ENCODE measurements around the gene AFF2.

The AFF2 gene

DNA sequence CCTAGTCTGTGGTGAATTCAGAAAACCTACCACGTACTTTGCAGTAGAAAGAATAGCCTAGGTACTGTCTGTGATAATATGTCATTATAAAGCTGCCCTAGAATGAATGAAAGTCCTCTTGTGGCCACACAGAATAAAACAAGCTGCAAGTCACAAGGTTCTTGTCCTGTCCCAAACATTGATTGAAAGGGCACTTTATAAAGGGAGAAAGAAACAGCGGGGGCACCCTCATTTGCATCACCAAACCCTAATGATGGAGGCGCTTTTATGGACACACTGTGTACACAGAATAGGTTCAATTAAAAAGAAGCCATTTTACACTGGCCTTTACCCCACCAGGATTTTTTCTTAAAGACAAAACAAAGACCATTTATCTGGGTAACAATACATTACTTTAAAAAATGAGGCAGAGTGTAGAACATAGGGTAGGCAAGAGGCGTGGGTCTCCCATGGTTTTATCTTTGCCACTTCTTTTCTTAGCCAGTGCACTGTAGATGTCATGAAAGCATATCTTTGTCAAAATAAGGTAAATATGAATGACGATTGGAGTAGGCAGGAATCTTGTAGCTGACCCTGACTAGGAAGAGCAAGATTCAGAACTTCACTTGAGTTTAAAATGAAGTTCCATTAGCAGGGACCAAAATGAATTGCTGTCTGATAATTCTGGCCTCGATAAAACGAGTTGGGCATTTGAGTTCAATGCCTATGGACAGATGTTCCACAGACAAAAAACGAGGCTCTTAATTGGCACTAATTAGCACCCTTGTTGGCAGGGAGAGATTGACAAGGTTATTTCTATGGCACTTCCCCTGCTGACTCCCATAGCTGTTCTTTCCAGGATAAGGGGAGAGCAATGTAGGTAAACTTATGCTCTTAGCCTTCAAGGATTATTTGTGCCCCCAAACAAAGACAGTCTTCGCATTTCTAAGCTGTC is 365.1 kb downstream of the AFF2 start:
- peaks cover 17% of the 10 kb centered on the region for H3K27me3 ChIP-seq (replicated peaks; ENCODE audit: control insufficient read depth, insufficient read depth, low read length)
- no peaks in the 10 kb centered on the region for H3K4me1 ChIP-seq (ENCODE audit: control insufficient read depth, insufficient read depth, low read length)
- H3K4me3 ChIP-seq (ENCODE audit: low read length): no peak overlapping the region
- H3K9ac ChIP-seq (ENCODE audit: low read length): no peak overlapping the region
- no peaks in the 10 kb centered on the region for H3K36me3 ChIP-seq (ENCODE audit: control insufficient read depth, insufficient read depth, low read length, severe bottlenecking)
- no peak for DNase-seq (ENCODE audit: low read depth)
- H3K9me3 ChIP-seq (ENCODE audit: control insufficient read depth, low read length): no peaks in the 10 kb centered on the region

DNA sequence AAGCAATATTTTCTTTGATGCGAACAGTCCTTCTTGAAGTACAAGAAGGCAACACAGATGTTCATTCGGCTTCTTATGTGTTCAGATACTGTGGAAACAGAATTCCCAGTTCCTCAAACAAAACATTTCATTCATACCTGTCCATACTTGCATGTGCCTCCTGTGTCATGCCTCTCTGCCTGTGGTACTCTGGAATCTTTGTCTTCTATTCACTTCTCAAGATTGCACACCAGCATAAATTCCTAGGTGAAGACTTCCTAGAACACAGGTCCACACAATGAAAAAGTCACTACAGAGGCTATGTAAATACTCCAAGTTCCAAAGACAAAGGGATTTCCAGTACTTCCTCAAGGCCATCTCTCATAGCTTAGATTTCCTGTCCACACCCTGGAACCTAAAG is 367.2 kb downstream of the AFF2 start:
- Histone ChIP-seq H3K4me3 (ENCODE audit: low read length) (no peak overlapping the region), H3K9me3 (ENCODE audit: control insufficient read depth, low read length) (no peaks in the 10 kb centered on the region), H3K9ac (ENCODE audit: low read length) (no peak overlapping the region), H3K4me1 (ENCODE audit: control insufficient read depth, insufficient read depth, low read length) (peaks cover 9% of the 10 kb centered on the region), H3K27me3 (replicated peaks; ENCODE audit: control insufficient read depth, insufficient read depth, low read length) (peaks cover 17% of the 10 kb centered on the region), H3K36me3 (ENCODE audit: control insufficient read depth, insufficient read depth, low read length, severe bottlenecking) (no peaks in the 10 kb centered on the region)
- no peak for DNase-seq (ENCODE audit: low read depth)

- no peak overlapping the region for H3K4me3 ChIP-seq (ENCODE audit: low read length)
- H3K4me1 ChIP-seq (ENCODE audit: control insufficient read depth, insufficient read depth, low read length): peaks cover 9% of the 10 kb centered on the region
- no peak overlapping the region for H3K9ac ChIP-seq (ENCODE audit: low read length)
- H3K36me3 ChIP-seq (ENCODE audit: control insufficient read depth, insufficient read depth, low read length, severe bottlenecking): no peaks in the 10 kb centered on the region
- peaks cover 4% of the 10 kb centered on the region for H3K27me3 ChIP-seq (replicated peaks; ENCODE audit: control insufficient read depth, insufficient read depth, low read length)
- peak; percentile 0 for DNase-seq (ENCODE audit: low read depth)
- no peaks in the 10 kb centered on the region for H3K9me3 ChIP-seq (ENCODE audit: control insufficient read depth, low read length)
Observed at GRCh38 chrX:148871422-148872160, 371.2 kb downstream of the AFF2 start.

DNA sequence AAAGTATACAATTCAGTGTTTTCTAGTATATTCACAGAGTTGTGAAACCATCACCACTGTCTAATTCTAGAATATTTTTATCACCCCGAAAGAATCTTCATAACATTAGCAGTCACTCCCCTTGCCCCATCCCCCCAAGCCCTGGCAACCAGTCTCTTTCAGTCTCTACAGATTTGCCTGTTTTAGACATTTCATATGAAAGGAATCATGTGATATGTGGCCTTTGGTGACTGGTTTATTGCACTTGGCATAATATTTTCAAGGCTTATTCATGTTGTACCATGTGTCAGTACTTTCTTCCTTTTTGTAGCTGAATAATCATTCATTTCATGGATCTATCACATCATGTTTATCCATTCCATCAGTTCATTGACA is 371.7 kb downstream of the AFF2 start:
- no peak for DNase-seq (ENCODE audit: low read depth)
- H3K9me3 ChIP-seq (ENCODE audit: control insufficient read depth, low read length): no peaks in the 10 kb centered on the region
- H3K9ac ChIP-seq (ENCODE audit: low read length): no peak overlapping the region
- H3K4me1 ChIP-seq (ENCODE audit: control insufficient read depth, insufficient read depth, low read length): peaks cover 9% of the 10 kb centered on the region
- H3K36me3 ChIP-seq (ENCODE audit: control insufficient read depth, insufficient read depth, low read length, severe bottlenecking): no peaks in the 10 kb centered on the region
- H3K27me3 ChIP-seq (replicated peaks; ENCODE audit: control insufficient read depth, insufficient read depth, low read length): peaks cover 1% of the 10 kb centered on the region
- H3K4me3 ChIP-seq (ENCODE audit: low read length): no peak overlapping the region

DNA sequence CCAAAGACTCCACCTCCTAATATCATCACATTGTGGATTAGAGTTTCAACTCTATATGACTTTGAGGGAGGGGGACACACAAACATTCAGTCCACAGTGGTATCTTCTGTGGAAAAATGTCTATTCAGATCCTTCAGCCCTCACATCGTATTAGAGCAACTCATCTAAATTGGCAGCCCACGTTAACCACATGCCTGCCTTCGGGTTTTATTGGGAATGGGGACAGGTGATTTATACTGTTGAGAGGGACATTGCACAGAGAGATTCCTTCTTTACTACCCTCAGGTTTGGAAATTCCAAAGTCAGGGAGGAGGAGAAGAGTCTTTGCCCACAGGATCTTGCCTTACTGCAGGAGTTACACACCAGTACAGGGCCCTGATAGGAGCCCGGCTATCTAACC is 372.5 kb downstream of the AFF2 start:
- no peak for DNase-seq (ENCODE audit: low read depth)
- Histone ChIP-seq H3K9me3 (ENCODE audit: control insufficient read depth, low read length) (no peaks in the 10 kb centered on the region), H3K27me3 (replicated peaks; ENCODE audit: control insufficient read depth, insufficient read depth, low read length) (no peaks in the 10 kb centered on the region), H3K9ac (ENCODE audit: low read length) (no peak overlapping the region), H3K36me3 (ENCODE audit: control insufficient read depth, insufficient read depth, low read length, severe bottlenecking) (no peaks in the 10 kb centered on the region), H3K4me3 (ENCODE audit: low read length) (no peak overlapping the region), H3K4me1 (ENCODE audit: control insufficient read depth, insufficient read depth, low read length) (peaks cover 9% of the 10 kb centered on the region)

DNA sequence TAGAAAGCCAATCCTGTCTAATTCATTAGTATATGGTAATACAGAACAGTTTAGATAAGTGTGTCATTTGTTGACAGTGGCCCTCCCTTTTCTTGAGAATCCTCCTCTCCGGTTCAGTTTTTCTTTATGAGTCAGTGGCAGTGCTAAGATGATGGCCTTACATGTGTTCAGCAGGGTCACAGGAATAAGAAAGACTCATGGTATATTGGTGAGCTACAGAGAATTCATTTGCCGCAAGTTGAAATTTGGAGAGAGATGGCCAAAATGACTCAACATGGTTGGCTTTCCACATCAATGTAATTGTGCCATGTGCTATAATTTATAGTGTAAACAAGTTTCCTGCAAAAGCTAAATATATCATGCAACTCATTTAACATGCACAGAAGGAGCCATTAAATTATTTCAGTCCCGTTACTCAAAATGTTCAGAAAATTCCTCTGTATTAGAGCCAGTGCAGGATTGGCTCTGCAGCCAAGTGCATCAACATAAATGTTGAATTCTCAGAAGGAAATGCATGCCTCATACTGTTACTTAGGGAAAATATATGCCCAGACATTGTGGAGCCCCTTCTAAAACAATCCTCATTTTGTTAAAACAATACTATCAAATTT is 374.3 kb downstream of the AFF2 start:
- H3K27me3 ChIP-seq (replicated peaks; ENCODE audit: control insufficient read depth, insufficient read depth, low read length): no peaks in the 10 kb centered on the region
- no peaks in the 10 kb centered on the region for H3K9me3 ChIP-seq (ENCODE audit: control insufficient read depth, low read length)
- no peaks in the 10 kb centered on the region for H3K36me3 ChIP-seq (ENCODE audit: control insufficient read depth, insufficient read depth, low read length, severe bottlenecking)
- DNase-seq (ENCODE audit: low read depth): no peak
- no peak overlapping the region for H3K4me3 ChIP-seq (ENCODE audit: low read length)
- peaks cover 9% of the 10 kb centered on the region for H3K4me1 ChIP-seq (ENCODE audit: control insufficient read depth, insufficient read depth, low read length)
- no peak overlapping the region for H3K9ac ChIP-seq (ENCODE audit: low read length)

- no peak overlapping the region for H3K4me3 ChIP-seq (ENCODE audit: low read length)
- no peak overlapping the region for H3K9ac ChIP-seq (ENCODE audit: low read length)
- no peaks in the 10 kb centered on the region for H3K27me3 ChIP-seq (replicated peaks; ENCODE audit: control insufficient read depth, insufficient read depth, low read length)
- H3K36me3 ChIP-seq (ENCODE audit: control insufficient read depth, insufficient read depth, low read length, severe bottlenecking): no peaks in the 10 kb centered on the region
- no peaks in the 10 kb centered on the region for H3K4me1 ChIP-seq (ENCODE audit: control insufficient read depth, insufficient read depth, low read length)
- DNase-seq (ENCODE audit: low read depth): peak; percentile 1
- H3K9me3 ChIP-seq (ENCODE audit: control insufficient read depth, low read length): no peaks in the 10 kb centered on the region
Observed at GRCh38 chrX:148878371-148878770, 378.0 kb downstream of the AFF2 start.

- Histone ChIP-seq H3K9me3 (ENCODE audit: control insufficient read depth, low read length) (no peaks in the 10 kb centered on the region), H3K9ac (ENCODE audit: low read length) (no peak overlapping the region), H3K4me1 (ENCODE audit: control insufficient read depth, insufficient read depth, low read length) (no peaks in the 10 kb centered on the region), H3K27me3 (replicated peaks; ENCODE audit: control insufficient read depth, insufficient read depth, low read length) (peaks cover 7% of the 10 kb centered on the region), H3K4me3 (ENCODE audit: low read length) (no peak overlapping the region), H3K36me3 (ENCODE audit: control insufficient read depth, insufficient read depth, low read length, severe bottlenecking) (no peaks in the 10 kb centered on the region)
- DNase-seq (ENCODE audit: low read depth): no peak
Observed at GRCh38 chrX:148885203-148885602, 384.8 kb downstream of the AFF2 start.

- H3K4me3 ChIP-seq (ENCODE audit: low read length): no peak overlapping the region
Observed at GRCh38 chrX:148893395-148893794, 393.0 kb downstream of the AFF2 start.

DNA sequence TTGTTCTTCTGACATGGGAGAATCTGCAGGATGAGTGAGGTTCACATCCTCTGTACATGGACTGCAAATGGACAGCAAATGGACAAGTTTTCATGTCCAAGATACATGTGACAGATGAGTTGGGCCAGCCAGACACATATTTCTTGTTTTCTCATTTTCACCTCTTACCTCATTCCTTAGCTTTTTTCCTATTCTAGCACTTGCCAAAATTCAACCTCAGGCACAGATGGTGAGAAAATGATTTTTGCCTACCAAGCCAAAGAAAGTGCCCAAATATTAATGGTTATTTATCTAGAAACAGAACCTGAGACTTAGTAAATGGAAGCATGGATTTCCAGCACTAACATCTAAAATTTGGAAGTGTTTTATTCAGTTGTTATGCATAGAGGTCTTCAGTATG is 402.2 kb downstream of the AFF2 start:
- no peaks in the 10 kb centered on the region for H3K4me1 ChIP-seq (ENCODE audit: control insufficient read depth, insufficient read depth, low read length)
- DNase-seq (ENCODE audit: low read depth): no peak
- H3K9ac ChIP-seq (ENCODE audit: low read length): no peak overlapping the region
- H3K9me3 ChIP-seq (ENCODE audit: control insufficient read depth, low read length): no peaks in the 10 kb centered on the region
- H3K27me3 ChIP-seq (replicated peaks; ENCODE audit: control insufficient read depth, insufficient read depth, low read length): no peaks in the 10 kb centered on the region
- H3K36me3 ChIP-seq (ENCODE audit: control insufficient read depth, insufficient read depth, low read length, severe bottlenecking): no peaks in the 10 kb centered on the region
- no peak overlapping the region for H3K4me3 ChIP-seq (ENCODE audit: low read length)

More at GRCh38 chrX:148893395-148893794, 393.0 kb downstream of the AFF2 start:
- Histone ChIP-seq H3K36me3 (ENCODE audit: control insufficient read depth, insufficient read depth, low read length, severe bottlenecking) (no peaks in the 10 kb centered on the region), H3K27me3 (replicated peaks; ENCODE audit: control insufficient read depth, insufficient read depth, low read length) (peaks cover 22% of the 10 kb centered on the region), H3K4me1 (ENCODE audit: control insufficient read depth, insufficient read depth, low read length) (peaks cover 10% of the 10 kb centered on the region), H3K9ac (ENCODE audit: low read length) (no peak overlapping the region), H3K9me3 (ENCODE audit: control insufficient read depth, low read length) (no peaks in the 10 kb centered on the region)
- no peak for DNase-seq (ENCODE audit: low read depth)

DNA sequence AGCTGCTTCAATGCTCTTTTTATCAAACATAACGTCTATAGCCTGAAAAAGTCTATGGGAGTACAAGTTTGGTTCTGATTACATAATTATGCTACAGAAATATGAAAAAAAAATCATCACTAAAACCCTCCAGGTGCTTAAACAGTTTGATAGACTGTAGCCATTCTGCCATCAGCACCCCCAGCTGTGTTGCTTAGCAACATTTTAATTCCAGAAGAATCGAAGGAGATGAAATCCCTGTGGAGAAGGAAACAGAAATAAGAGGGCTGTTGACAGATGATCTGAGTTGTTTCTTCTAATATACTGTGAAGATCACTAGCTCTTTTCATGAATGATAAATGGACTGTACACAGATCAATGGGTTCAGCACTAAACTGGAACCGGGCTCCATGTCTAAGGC is 402.8 kb downstream of the AFF2 start:
- Histone ChIP-seq H3K4me1 (ENCODE audit: control insufficient read depth, insufficient read depth, low read length) (no peaks in the 10 kb centered on the region), H3K4me3 (ENCODE audit: low read length) (no peak overlapping the region), H3K36me3 (ENCODE audit: control insufficient read depth, insufficient read depth, low read length, severe bottlenecking) (no peaks in the 10 kb centered on the region), H3K9ac (ENCODE audit: low read length) (no peak overlapping the region), H3K9me3 (ENCODE audit: control insufficient read depth, low read length) (no peaks in the 10 kb centered on the region), H3K27me3 (replicated peaks; ENCODE audit: control insufficient read depth, insufficient read depth, low read length) (no peaks in the 10 kb centered on the region)
- DNase-seq (ENCODE audit: low read depth): no peak

Measured in adipocyte (in vitro differentiated cells).